ENCODE measurements around the gene PSMD1.

PSMD1 gene

GRCh38 chr2:231213931-231214642 is 157.4 kb downstream of the PSMD1 start:
- no peak for DNase-seq

GRCh38 chr2:231218366-231218765 is 161.7 kb downstream of the PSMD1 start:
- DNase-seq, result no peak

GRCh38 chr2:231219289-231219688 is 162.6 kb downstream of the PSMD1 start:
- DNase-seq, result no peak

- no peak for DNase-seq
These were observed 165.1 kb downstream of the PSMD1 start for GRCh38 chr2:231221761-231222160.
